HG03108 (cell line): Measurements from ENCODE around the gene NDST3.
A peak's percentile ranks its signal among the peaks of the same experiment; 100 is the strongest.

Source experiments
- ATAC-seq: cut with Tn5 transposase; IDR thresholded peaks from one replicate; pipeline ENCODE4 v1.9.1; 2021; ENCODE audit warnings: moderate library complexity; ENCODE audit not compliant: unreplicated experiment

NDST3 gene

DNA sequence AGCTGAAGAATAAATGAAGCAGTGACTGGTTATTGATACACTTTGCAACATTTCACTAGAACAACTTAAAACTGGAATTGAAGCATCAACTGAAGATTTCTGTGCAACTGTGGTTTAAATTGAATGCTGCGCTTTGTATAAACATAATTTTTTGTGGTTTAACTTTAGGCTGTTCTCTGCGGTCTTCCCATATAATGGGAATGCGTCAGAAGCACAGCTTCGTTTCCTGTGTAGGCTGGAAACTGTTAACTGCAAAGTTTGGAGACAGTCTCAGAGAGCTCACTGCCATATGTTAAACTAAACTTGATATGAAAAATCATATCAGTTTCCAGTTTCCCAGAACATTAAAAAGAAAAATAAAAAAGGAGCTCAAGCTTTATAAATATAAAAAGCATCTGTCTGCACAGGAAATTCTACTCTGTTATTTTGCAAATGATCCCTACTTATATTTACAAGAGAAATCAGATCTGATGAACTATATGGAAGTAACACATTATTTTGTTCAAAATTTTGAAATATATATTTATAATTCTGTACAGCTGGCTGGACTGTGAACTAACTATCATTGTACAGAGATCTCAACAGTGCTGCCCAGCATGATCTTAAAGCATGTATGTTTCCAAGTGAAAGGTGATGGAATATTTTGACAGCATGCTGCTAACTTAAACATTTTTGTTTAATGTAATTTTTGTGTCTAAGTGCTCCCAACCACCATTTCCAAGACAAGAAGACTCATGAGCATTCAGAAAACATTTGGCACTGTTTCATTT is 139.9 kb downstream of the NDST3 start:
- no peak for ATAC-seq

DNA sequence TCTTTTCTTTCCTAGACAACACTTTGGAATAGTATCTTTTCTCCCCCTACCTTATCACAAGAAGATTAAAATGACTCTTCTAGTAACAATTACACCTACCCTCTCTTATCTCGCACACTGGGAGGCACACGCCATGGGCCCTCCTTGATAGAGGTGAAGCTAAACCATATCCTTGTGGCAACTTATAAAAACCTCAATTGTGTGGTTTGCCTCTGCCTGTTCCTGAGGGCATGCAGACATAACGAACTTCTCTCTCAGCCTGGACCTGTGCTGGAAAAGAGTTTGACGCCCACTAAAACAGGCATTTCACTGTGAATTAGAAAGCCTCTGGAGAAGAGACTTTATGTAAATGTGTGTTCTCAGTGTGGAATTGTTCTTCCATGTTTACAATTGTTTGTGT is 141.2 kb downstream of the NDST3 start:
- ATAC-seq, result no peak

DNA sequence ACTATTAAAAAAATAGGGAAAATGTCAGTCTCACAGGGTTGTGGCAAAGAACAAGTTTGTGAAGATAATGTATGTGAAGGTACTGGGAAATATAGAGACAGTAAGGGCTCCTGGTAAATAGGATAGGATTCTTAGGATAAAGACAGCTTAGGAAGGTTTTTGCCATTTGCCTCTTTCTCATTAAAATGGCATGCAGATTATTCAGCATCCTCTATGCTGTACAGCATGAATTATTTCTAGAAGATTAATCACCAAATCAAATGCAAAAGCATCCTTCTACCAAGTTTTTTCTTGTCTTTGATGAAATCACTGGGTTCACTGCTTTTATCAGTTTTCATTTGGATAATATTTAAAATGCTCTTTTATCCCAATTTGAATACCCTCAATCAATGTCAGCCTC is 142.8 kb downstream of the NDST3 start:
- no peak for ATAC-seq

DNA sequence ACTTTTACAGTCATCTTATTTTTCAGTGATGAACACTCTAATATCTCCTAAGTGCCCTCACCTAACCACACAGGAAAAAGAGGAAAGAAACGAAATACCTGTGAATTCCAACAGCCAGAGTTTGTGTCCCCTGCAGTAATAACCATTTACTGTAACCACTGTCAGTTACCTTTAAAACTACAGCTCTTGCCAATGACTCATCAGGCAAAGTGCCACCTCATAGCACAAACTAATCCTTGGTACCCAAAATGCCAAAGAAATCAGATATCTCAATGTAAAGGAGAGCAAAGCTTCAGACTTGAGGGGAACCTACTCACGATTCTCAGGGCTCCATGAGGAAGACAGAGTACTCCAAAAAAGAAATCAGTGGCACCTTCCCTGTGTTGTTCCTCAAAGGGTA is 146.5 kb downstream of the NDST3 start:
- no peak for ATAC-seq

DNA sequence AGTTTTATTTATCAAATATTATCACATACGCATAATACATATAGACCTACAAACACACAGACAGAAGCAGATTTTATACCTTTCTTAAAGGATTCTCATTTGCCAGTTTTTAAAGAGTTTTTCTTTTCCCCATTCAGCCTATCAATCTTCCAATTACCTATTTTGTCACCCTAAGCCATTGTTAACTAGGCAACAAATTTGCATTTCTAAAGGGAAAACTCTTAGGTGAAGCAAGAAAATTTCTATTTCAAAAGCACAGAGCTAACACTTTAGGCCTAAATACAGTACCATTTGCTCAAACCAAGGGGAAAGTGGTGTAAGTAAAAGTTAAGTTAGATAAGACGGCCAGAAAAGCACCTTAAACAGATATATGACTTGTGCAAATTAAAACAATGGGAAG is 156.6 kb downstream of the NDST3 start:
- ATAC-seq, result no peak

DNA sequence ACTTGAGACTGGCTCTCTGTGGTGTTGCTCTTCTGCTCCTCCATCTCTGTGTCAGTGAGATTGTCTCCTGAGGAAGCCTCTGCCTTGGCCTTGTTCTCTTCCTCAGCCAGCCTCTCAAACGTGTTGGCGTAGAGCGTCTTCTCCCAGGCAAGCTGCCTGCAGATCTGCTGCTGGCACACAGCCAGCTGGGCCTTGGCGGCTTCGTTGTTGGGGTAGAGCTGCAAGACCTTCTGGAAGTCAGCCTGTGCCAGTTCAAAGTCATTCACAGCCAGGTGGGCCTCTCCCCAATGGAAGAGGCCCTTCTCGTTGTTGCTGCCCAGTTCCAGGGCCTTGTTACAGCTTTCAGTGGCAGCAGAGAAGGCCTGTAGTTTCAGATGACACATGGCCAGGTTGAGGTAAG is 159.1 kb downstream of the NDST3 start:
- no peak for ATAC-seq

DNA sequence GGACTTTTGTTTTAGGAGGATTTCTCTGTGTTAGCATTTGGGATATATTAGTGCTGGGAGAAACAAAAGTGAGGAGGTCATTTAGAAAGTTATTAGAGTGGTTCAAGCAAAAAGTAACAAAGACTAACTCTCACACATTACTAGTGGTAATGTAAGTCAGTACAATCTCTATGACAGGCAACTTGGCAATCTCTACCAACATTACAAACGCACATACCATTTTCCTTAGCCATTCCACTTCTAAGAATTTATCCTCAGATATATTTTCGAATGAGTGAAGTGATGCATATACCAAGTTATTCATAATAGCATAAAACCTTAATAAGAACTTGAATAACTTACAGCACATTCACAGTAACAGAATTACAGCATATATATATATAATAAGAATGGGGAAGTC is 172.3 kb downstream of the NDST3 start:
- no peak for ATAC-seq

DNA sequence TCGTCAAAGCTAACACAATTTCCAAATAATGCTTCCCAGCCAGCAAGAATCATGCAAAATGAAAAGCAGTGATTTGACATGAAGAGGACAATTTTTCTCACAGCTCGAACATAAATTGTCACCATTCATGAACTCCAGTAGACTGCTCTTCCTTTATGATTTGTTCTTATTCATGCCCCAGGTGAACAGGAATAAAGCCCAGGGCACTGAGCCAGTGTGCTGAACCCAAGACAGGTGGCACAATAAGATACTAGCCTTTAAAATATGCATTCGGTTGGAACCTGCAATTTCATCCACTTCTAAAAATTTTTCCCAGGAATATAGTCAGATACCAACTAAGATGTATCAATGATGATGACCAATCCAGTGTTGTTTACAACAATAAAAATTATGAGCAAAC is 178.8 kb downstream of the NDST3 start:
- ATAC-seq, result no peak

DNA sequence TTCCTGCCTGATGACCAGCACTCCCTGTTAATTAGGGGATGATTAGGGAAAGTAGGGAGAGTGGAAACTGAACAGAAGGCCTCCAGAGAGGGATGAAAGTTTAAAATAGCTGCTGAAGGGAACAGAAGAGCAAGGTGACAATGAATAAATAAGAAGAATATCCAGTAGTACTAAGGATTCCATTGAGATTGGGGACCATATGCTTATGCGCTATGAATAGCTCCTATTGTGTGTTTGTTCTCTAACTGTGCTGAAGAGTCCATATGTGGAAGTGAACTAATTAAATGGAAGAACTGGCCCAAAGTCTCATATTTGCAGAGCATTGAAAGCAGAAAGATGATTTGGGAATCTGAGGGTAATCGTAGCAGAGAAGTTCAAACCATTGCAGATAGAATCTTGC is 181.5 kb downstream of the NDST3 start:
- ATAC-seq, result no peak

DNA sequence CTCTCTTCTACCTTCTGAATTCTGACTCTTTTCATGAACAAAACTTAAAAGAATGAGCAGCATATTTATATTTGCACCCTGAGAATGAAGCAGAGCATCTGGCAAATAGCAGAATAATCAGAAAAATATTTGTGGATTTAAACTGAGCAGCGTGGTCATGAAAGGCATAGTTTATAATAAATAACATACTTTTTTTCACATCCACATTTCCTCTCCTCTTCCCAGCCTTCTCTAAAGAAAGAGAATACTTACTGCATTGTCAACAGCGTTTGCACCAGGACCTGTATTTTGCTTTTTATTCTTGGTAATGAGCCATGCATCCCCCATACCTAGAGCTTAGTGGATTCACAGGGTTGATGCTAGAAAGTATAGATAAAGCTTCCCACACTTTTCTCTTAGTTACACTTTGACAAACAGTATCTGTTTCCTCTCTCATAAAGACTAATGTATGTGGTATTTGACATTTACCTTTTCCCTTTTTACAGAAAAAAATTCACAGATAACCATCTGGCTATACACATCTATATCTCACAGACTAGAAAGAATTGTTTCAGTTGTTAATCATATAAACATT is 187.0 kb downstream of the NDST3 start:
- no peak for ATAC-seq

DNA sequence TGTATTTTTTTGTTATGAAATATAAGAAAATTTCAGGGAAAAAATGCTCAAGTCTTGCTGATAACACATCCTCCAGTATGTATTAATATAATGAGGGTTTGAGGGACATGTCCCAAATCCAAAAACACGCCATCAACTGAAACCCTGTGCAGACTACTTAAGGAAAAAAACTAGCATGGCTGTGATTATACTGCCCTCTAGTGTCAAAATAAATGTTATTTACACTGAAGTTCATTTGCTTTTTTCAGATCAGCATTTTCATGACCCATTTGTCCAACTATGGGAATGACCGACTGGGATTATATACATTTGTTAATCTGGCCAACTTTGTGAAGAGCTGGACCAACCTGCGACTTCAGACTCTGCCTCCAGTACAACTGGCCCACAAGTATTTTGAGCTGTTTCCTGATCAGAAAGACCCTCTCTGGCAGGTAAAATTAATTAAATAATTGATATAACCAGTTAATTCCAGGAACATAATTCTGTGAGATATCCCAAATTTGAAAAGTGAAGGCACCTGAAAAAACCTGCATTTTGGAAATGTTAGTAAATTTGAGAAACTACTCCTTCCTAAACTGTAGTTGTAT is 190.1 kb downstream of the NDST3 start:
- peak; percentile 54 for ATAC-seq

DNA sequence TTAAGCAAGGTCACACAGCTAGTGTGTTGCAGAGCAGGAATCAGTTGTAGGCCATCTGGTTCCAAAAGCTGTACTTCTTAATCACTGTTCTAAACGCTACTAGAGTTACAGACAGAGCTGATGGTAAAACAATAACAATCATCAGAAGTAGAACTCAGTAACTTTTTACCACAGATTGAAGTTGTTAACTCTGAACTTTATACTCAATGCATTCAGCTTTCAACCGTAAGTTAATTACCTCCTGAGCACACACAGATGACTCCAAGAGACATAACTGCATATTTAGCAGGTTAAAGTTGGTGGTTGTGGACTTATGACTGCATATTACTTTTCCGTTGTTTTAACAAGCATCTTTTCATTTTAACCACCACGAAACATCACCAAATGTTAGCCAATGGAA is 191.2 kb downstream of the NDST3 start:
- ATAC-seq, result no peak

DNA sequence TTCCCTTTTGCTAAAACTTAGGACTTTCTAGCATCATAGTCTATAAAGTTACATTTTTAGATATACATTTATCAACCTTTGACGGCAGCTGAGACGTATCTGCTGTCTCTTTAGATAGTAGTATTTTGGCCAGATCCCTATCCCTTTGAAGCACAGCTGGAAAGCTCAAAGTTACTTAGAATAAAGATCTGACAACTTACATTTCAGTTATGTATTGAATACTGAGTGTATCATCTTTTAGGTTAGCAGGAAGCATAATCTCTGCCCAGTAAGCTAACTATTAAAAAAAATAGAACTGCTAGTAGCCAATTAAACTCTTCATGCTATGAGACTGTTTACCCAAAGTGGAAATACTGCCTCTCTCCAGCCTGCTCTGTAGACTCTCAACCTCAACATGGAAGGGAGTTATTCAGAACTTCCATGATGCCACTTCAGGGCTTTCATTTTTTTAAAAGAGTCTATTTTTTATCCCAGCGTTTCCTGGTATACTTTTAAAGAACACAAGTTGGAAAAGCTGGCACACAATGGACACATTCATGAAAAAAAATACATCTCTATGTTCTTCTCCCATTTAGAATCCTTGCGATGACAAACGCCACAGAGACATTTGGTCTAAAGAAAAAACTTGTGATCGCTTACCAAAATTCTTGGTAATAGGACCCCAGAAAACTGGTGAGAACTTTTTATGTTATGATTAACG is 192.2 kb downstream of the NDST3 start:
- no peak for ATAC-seq

DNA sequence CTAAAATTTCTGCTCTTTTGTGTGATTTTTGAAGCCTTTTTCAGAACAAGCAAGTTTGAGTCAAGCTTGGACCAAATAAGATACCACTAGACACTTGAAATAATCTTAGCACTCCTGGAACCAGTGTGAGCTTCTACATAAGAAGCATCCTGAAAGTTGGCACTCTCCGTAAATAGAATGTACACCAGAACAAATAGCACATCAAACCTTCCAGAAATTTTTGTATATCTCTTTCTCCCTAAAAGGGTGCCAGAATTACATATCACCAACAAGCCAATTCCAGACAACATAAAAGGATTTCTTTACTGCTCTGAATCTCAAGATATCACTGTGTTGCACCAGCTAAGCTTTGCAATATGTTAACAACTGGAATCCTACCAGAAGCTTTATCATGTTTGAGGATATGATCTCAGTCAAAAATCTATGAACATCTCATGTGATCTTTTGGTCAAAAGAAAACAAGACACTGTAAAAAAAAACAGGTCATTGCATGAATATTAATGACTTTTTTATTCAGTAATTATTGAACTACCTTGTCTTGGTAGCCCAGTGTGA is 201.4 kb downstream of the NDST3 start:
- no peak for ATAC-seq

DNA sequence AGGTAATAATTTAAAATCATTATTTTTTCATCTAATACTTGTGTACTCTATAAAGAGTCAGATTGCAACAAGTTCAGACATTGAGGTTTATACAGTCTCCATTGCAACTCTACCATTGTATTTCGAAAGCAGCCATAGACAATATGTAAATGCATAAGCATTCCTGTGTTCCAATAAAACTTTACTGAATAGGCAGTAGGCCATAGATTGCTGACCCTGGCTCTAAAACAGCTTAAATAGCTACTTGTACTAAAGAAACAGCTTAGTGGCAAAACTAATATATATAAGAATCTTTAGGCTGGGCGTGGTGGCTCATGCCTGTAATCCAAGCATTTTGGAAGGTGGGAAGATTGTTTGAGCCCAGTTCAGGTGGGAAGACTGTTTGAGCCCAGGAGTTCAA is 203.2 kb downstream of the NDST3 start:
- no peak for ATAC-seq

DNA sequence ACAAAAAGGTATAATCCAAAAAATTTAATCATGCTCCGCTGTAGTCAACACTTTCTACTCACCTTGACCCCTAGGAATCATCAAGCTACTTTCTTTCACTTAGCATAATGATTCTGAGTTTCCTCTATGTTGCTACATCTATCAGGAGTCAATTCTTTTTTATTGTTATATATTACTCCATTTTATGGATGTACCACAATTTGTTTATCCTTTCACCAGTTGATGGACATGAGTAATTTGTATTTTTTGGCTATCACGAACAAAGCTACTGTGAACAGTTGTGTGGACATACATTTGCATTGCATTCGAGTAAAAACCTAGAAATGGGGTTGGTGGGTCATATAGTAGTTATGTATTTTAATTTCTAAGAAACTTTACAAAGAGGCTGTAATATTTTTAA is 215.6 kb downstream of the NDST3 start:
- no peak for ATAC-seq

DNA sequence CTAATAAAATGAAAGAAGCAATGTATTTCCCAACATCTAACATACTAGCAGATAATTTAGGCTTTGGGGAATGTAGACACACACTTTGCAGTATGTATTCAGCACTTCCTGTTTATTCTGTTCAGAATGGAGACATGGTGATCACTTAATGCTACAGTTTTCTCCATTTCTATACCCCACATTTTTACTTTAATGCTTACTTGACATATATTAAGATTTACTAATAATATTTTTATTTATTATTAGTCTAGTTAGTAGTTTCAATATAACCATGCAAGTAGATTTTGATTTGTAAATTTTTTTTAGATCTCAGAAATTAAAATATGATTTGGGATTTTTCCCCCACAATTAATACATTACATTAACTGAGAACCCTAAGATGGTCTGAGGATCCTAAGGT is 220.1 kb downstream of the NDST3 start:
- no peak for ATAC-seq

DNA sequence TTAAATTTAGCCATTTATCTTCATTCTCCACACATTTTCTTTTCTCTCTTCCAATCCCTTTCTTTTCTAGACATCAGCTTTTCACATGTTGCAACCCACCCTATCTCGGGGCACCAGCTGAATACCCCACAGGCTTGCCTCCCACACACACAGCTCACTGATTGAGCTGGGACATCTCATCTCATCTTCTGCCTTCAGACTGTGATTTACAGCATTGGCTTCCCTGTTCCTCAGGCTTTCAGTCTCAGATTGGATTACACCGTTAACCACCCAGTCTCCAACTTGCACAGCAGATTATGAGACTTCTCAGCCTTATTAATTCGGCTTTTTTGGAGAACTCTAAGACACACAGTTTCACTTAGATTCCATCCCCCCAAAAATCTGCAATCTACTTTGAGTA is 224.8 kb downstream of the NDST3 start:
- no peak for ATAC-seq

DNA sequence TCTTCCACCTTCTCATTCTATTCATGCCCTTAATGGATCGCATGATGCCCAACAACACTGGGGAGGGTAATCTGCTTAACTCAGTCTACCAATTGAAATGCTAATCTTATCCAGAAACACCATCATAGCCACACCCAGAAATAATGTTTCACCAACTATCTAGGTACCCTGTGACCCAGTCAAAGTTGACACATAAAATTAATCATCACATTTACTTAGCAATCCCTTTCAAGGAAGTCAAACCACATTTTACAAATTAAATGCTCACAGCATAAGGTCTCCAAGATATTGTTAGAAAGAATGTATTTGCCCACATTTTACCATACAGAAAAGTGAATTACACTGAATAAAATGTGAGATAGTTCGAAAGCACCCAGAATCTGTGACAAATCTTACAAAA is 226.0 kb downstream of the NDST3 start:
- ATAC-seq, result no peak

DNA sequence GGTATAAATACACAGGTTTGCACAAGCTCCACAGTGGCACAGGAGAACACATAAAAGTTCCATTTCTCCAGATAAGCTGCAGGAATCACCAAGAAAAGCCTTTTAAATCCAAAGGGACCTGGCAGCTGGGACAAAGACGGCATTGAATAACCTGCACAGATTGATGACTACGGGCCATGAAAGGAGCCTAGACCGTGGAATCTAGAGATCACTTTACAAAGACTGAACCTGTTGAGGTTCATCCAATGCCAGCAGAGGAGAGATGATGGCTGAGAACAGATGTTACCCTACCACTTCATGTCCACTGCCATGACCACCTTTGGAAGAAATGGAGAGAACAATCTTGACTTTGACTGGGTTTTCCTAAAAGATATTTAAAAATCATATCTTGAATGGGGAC is 229.8 kb downstream of the NDST3 start:
- no peak for ATAC-seq

DNA sequence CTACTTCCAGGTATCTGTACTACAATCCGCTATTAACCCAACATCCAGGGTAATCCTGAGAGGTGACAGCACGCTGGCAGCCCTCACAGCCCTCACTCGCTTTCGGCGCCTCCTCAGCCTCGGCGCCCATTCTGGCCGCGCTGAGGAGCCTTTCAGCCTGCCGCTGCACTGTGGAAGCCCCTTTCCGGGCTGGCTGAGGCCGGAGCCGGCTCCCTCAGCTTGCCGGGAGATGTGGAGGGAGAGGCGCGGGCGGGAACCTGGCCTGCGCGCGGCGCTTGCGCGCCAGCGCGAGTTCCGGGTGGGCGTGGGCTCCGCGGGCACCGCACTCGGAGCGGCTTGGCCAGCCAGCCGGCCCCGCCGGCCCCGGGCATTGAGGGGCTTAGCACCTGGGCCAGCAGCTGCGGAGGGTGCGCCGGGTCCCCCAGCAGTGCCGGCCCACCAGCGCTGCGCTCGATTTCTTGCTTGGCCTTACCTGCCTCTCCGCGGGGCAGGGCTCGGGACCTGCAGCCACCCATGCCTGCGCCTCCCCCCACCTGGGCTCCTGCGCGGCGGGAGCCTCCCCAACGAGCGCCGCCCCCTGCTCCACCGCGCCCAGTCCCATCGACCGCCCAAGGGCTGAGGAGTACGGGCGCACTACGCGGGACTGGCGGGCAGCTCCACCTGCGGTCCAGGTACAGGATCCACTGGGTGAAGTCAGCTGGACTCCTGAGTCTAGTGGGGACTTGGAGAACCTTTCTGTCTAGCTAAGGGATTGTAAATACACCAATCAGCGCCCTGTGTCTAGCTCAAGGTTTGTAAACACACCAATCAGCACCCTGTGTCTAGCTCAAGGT is 231.2 kb downstream of the NDST3 start:
- ATAC-seq, result no peak
